Ishikawa (cell line): Measurements from ENCODE around the gene CDCA5.

Experiments
- CEBPB ChIP-seq: IDR thresholded peaks from 2 replicates; pipeline ENCODE4 v1.6.1; 2012
- CREB1 ChIP-seq: IDR thresholded peaks from 2 replicates; pipeline ENCODE4 v1.6.1; 2012; ENCODE audit warnings: low read depth
- EGR1 ChIP-seq: IDR thresholded peaks from 2 replicates; pipeline ENCODE4 v1.6.1; 2012
- EP300 ChIP-seq: IDR thresholded peaks from 2 replicates; pipeline ENCODE4 v1.6.1; 2012; ENCODE audit warnings: borderline replicate concordance
- FOXM1 ChIP-seq: IDR thresholded peaks from 2 replicates; pipeline ENCODE4 v1.6.1; 2012; ENCODE audit warnings: low read depth, borderline replicate concordance
- MAX ChIP-seq: IDR thresholded peaks from 2 replicates; pipeline ENCODE4 v1.6.1; 2012
- NFIC ChIP-seq: IDR thresholded peaks from 2 replicates; pipeline ENCODE4 v1.6.1; 2012
- RAD21 ChIP-seq: IDR thresholded peaks from 2 replicates; pipeline ENCODE4 v1.6.1; 2012; ENCODE audit warnings: low read depth
- REST ChIP-seq: IDR thresholded peaks from 2 replicates; pipeline ENCODE4 v1.6.1; 2012; ENCODE audit warnings: low read depth, mild to moderate bottlenecking
- TAF1 ChIP-seq: IDR thresholded peaks from 2 replicates; pipeline ENCODE4 v1.6.1; 2012; ENCODE audit warnings: low read depth, mild to moderate bottlenecking
- TCF12 ChIP-seq: IDR thresholded peaks from 2 replicates; pipeline ENCODE4 v1.6.1; 2012; ENCODE audit warnings: low read depth
- TEAD4 ChIP-seq: IDR thresholded peaks from 2 replicates; pipeline ENCODE4 v1.6.1; 2012
- USF1 ChIP-seq: IDR thresholded peaks from 2 replicates; pipeline ENCODE4 v1.6.1; 2012
- YY1 ChIP-seq: IDR thresholded peaks from 2 replicates; pipeline ENCODE4 v1.6.1; 2012; ENCODE audit warnings: low read depth
- ZBTB7A ChIP-seq: IDR thresholded peaks from 2 replicates; pipeline ENCODE4 v1.6.1; 2012; ENCODE audit warnings: low read depth

CDCA5 gene

GRCh38 chr11:65065851-65066250 lies 18.0 kb downstream of the CDCA5 start:
- TF ChIP-seq FOXM1, result no peak
- TF ChIP-seq EP300, result no peak
- no peak for TF ChIP-seq RAD21
- no peak for TF ChIP-seq MAX

GRCh38 chr11:65064847-65065240 lies 19.0 kb downstream of the CDCA5 start:
- TF ChIP-seq TCF12 (no peak), NFIC (no peak), FOXM1 (no peak), REST (no peak), EP300 (no peak)

- TF ChIP-seq EP300 (no peak), RAD21 (no peak), CEBPB (no peak), MAX (no peak), CREB1 (no peak), USF1 (no peak), REST (no peak), ZBTB7A (no peak), NFIC (no peak), YY1 (no peak), EGR1 (no peak), TAF1 (no peak), TEAD4 (no peak), TCF12 (no peak)
Observed at GRCh38 chr11:65063532-65063931, 20.3 kb downstream of the CDCA5 start.

- TF ChIP-seq USF1 (0 out of 2 replicates have a peak, but pooled peaks have one; percentile 23), RAD21 (peak; percentile 31; the same call in 1 of the 2 replicates), ZBTB7A (no peak)
Observed at GRCh38 chr11:65060913-65061408, 22.9 kb downstream of the CDCA5 start.

- TF ChIP-seq TEAD4 (no peak), USF1 (0 out of 2 replicates have a peak, but pooled peaks have one; percentile 32)
Observed at GRCh38 chr11:65059959-65060824, 23.6 kb downstream of the CDCA5 start.

GRCh38 chr11:65059523-65059922 lies 24.3 kb downstream of the CDCA5 start:
- no peak for TF ChIP-seq TEAD4
- no peak for TF ChIP-seq FOXM1
- no peak for TF ChIP-seq ZBTB7A
- no peak for TF ChIP-seq YY1
- no peak for TF ChIP-seq NFIC
